VCaP (cell line): Measurements from ENCODE around the gene ZDHHC11.
"Not testable (repeated sequence)": the region's sequence is repeated elsewhere in the genome, so short reads cannot be mapped to it uniquely, and the experiment has no call there.

Source experiments
- H3K27ac ChIP-seq: fragments of 450-650 bp; 2 replicates; pipeline ENCODE4 v1.5.1; 2017
- TF ChIP-seq, protein P1 (sequence below): fragments of 450-650 bp; conservative IDR thresholded peaks from 2 replicates; pipeline ENCODE4 v1.5.1; 2017; ENCODE audit warnings: mild to moderate bottlenecking, moderate library complexity

ZDHHC11 gene

DNA sequence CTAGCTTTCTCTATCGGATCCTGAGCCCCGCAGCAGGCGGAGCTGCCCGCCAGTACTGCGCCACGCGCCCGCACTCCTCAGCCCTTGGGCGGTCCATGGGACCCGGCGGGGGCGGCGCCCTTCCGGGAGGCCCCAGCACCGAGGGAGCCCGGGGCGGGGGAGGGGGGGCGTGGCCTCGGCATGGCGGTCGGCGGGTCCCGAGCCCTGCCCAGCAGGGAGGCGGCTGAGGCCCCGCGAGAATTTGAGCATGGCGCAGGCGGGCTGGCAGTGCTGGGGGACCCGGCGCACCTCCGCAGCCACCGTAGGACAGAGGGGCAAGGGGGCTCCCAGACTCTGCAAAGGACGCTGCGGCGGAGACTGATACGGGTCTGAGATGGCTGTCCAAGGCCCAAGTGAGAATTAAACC lies 73.0 kb downstream of the ZDHHC11 start:
- no peak overlapping the region for H3K27ac ChIP-seq
- TF ChIP-seq, protein P1, sequence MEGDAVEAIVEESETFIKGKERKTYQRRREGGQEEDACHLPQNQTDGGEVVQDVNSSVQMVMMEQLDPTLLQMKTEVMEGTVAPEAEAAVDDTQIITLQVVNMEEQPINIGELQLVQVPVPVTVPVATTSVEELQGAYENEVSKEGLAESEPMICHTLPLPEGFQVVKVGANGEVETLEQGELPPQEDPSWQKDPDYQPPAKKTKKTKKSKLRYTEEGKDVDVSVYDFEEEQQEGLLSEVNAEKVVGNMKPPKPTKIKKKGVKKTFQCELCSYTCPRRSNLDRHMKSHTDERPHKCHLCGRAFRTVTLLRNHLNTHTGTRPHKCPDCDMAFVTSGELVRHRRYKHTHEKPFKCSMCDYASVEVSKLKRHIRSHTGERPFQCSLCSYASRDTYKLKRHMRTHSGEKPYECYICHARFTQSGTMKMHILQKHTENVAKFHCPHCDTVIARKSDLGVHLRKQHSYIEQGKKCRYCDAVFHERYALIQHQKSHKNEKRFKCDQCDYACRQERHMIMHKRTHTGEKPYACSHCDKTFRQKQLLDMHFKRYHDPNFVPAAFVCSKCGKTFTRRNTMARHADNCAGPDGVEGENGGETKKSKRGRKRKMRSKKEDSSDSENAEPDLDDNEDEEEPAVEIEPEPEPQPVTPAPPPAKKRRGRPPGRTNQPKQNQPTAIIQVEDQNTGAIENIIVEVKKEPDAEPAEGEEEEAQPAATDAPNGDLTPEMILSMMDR: no peak

DNA sequence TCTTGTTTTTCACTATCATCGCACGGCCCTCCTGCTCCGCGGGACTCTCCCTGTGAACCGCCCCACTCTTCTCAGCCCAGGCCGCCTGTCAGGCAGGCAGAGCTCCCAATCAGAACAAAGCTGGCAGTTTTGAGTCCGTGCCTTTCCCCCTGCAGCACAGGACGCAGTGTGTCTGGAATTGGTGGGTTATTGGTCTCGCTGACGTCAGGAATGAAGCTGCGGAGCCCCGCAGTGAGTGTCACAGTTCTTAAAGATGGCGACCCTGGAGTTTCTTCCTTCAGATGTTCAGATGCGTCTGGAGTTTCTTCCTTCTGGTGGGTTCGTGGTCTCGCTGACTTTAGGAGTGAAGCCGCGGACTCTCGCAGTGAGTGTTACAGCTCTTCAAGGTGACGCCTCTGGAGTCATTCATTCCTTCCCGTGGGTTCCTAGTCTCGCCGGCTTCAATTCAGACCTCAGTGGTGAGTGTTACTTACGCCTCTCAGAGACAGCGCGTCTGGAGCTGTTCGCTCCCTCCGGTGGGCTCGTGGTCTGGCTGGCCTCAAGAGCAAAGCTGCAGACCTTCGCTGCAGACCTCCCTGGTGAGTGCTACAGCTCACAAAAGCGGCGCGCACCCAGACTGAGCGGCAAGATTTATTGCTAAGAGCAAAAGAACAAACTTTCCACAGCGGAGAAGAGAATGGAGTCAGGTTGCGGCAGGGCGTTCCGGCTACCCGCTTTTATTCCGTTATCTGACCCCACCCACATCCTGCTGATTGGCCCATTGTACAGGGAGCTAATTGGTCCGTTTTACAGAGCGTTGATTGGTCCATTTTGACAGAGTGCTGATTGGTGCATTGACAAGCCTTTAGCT lies 73.7 kb downstream of the ZDHHC11 start:
- H3K27ac ChIP-seq: no peak overlapping the region
- TF ChIP-seq, protein P1: no peak

DNA sequence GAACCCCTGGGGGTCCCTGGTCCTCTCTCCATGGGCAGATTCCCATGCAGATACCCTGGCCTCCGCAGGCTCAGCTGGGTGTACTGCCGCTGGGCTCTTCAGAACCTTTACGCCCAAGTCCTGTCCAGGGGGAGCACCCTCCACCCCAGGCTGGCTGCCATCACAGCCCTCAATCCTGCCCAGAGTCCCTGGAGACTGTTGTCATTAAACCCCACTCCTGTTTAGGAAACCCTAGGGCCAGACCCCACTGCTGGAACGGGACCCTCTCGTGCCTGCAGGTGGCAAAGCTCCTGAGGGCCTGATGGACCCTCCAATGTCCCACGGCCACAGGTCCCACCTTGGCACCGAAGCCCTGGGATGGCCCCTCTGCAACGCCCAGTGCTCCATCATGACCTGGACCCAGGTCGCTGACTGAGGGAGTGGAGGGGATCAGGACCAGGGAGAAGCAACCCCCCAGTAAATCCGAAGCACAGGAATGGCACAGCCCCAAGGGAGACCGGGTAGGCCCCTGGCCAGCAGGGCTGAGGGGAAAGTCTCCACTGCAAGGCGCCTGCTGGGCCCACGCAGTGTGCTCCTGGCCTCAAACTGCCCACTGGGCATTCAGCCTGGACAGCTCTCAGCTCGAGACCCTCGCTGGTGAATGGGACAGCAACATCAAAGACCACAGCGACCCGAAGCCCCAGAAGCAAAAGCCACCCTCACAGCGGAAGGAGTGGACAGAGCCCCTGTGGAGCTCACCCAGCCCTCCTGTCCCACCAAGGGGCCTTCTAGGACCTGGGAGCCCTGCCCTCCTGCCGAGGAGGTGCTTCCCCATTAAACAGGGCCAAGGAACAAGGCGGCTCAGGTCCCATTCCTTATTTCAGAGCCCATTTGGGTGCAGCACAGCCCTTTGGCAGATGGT lies 74.6 kb downstream of the ZDHHC11 start:
- no peak overlapping the region for H3K27ac ChIP-seq
- TF ChIP-seq, protein P1: no peak

DNA sequence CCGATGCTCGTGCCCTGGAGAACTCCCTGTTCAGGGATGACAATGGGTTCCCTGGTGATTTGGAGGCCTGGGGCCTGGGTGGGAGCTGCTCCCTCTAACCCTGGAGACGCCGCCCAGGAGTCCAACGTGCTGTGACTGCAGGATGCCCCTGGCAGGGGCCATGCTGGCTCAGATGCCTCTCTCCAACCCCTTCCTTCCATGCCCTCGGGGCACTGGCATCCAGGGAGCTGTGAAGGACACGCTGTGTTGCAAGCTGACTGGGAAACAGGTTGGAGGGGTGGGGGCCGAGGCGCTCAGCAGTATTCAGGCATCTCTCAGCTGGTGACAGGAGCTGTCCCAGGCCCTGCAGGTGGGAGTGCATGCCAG lies 75.2 kb downstream of the ZDHHC11 start:
- H3K27ac ChIP-seq: not testable (repeated sequence)

DNA sequence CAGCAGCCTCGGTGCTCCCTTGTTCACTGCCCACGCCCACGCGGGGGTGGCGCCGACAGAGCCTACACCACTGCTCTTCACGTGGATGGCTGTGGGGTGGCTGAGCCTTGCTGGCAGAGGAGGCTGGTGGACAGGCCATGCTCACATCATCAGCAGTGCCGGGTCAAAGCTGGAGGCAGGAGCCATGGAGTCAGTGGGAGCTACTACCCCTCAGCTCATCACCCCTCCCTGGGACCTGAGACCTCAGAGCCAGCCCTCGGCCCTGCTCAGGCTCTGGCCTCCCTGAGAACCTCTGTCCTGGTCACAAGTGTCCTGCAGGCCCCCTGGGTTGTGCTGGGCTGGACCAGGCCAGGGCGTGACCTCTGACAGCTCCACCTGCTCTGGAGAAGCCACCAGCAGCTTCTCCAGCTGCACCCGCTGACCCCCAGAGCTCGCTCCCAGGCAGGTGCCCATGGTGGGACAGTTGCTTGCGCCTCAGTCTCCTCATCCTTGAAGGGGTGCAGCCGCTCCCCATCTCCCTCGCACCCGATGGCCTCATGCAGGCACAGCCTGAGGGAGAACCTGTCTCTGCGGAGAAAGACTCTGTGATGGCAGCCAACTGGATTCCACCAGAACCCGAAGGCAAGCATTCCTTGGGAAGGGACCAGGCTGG lies 75.8 kb downstream of the ZDHHC11 start:
- H3K27ac ChIP-seq: not testable (repeated sequence)

DNA sequence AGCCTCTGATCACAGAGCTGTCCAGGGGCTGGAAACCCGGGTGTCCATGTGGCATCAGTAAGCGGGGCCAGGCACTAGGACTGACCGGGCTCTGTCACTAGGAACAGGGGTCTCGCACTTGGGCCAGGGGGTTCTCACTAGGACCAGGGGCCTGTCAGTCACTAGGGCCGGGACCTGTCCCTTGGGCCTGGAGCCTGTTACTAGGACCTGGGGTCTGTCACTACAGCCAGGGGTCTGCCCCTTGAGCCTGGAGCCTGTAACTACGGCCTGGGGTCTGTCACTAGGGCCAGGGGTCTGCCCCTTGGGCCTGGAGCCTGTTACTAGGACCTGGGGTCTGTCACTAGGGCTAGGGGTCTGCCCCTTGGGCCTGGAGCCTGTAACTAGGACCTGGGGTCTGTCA lies 76.5 kb downstream of the ZDHHC11 start:
- H3K27ac ChIP-seq: not testable (repeated sequence)

DNA sequence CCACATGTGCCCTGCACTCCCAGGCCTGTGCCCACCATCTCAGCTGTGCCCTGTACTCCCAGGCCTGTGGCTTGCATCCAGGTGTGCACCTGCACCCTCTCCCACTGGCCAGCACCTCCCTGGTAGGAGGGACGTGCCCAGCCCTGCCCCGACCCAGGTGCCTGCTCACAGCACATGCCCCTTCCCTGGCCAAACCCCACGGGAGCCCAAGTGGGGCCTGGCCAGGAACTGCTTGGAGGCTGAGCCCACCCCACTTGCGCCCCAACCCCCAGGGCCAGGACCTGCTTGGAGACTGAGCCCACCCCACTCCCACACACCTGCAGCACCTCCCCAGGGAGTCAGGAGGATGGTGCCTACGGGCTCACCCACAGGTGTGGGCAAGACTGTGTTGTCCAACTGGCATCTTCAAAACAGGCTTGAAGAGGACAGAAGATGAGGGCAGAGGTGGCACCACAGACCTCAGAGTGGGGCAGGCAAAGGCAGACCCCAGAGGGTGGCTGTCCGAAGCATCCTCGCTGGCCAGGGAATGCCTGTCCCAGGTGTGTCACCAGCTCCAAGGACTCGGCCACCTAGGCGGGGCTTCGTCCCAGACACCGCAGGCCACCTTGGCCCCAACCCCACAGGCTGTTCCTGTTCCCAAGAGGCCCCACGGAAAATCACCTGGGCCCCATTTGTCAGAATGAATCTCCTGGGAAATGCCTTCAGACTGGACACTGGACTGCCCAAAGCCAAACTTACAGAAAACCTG lies 77.1 kb downstream of the ZDHHC11 start:
- TF ChIP-seq, protein P1: no peak
- H3K27ac ChIP-seq: no peak overlapping the region

DNA sequence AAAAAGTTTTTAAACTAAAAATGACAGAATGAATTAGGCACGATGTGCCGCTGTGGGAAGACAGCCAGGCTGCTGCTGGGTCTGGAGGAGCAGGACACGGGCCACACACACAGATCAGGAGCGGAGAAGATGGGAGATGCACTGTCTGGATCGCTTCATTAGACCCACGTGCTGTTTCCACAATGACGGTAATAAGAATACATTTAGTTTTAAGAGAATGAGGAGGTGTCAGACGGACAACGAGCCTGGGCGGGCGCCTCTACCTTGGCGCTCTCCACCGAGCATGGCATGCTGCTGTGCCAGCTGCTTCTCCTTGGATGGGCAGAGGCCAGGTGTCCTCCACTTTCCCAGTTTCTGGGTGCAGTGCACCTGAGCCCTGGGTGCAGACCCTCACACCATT lies 77.9 kb downstream of the ZDHHC11 start:
- H3K27ac ChIP-seq: not testable (repeated sequence)

DNA sequence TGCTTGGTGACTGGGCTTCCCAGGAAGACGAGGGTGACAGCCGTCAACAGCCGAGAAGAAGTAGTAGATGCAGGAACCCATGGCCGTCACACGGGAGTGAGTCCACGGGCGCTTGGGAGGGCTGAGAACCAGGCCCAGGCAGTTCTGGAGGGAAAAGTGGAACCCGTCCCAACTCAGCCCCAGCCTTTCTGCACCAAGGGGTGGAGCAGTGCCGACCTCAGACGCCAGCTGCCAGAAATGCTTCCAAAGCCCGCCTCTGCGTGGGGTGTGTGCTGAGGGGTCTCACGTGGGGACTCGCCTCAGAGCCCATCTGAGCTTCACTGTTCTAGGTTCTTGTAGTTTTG lies 78.3 kb downstream of the ZDHHC11 start:
- not testable (repeated sequence) for H3K27ac ChIP-seq

DNA sequence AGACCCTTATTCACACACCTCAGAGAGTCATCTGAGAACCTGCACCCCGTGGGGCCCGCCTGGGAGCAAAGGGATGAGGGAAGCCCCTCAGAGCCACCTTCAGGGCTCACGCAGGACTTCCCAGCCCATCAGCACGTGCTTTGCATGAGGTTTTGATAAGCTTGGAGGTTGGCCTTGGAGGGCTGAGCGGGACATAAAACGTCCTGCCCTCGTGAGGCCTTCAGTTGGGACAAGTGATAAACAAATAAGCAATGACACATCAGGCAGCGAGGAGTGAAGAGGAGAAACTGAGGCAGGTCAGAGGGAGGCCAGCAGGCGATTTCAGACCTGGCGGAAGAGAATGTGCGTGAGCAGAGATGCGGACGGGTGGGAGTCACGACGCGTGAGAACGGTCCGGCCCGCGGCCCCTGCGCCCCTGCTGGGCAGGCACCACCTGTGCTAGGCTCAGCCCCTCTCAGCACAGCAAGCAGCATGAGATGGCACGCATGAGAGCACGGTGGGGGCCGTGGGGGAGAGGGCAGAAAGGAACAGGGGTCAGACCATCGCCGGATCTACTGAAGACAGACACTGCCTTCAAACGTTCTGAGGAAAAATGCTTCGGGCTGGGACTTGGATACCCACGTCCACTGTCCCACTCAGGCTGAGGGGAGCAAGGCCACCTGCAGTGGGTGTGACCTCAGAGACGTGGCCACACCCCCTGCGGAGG lies 78.8 kb downstream of the ZDHHC11 start:
- not testable (repeated sequence) for H3K27ac ChIP-seq

DNA sequence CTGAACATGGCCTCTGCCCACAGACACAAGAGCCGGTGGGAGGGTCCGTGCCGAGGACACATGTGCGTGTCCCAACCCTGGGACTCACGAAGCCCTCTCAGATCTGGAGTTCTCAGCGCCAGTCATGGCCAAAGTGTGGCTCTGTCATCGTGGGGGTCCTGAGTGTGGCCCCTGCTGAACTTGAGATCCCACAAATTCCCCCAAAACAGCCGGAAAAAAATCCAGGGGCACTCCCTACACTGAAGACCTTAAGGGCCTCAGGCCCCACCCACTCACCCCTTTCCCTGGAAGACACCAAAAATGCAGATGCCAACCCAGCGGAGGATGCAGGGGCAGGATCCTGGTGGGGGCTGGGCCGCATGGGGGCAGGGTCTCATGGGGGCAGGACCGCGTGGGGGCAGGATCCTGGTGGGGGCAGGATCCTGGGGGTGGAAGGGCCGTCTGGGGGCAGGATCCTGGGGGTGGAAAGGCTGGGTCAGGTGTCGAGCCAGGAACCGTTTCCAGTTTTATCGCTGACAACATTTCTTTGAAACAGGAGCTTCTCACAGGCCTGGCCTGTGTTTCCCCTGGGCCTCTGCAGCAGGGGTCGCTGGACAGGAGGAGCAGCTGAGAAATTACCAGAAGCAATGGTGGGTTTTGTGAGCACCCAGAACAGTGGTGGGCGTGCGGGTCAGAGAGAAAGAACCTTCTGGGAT lies 79.6 kb downstream of the ZDHHC11 start:
- H3K27ac ChIP-seq: not testable (repeated sequence)

DNA sequence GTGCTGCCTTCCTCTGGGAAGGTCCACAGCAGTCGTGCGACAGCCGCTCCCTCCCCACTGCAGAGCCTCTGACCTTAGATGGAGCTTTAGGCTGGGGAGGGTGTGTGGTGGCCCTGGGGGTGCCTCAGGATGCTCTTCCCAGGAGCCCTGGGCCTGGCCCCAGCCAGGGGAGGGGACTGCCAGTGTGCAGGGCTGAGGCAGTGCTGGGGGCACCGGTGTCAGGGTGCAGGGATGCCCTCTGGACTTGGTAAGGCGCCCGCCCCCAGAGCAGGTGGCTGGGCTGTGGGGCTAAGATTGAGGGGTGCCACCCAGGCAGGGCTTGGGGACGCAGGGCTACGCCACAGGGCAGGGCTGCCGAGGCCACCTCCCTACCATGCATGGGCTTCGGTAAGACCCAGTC lies 80.2 kb downstream of the ZDHHC11 start:
- H3K27ac ChIP-seq: not testable (repeated sequence)

DNA sequence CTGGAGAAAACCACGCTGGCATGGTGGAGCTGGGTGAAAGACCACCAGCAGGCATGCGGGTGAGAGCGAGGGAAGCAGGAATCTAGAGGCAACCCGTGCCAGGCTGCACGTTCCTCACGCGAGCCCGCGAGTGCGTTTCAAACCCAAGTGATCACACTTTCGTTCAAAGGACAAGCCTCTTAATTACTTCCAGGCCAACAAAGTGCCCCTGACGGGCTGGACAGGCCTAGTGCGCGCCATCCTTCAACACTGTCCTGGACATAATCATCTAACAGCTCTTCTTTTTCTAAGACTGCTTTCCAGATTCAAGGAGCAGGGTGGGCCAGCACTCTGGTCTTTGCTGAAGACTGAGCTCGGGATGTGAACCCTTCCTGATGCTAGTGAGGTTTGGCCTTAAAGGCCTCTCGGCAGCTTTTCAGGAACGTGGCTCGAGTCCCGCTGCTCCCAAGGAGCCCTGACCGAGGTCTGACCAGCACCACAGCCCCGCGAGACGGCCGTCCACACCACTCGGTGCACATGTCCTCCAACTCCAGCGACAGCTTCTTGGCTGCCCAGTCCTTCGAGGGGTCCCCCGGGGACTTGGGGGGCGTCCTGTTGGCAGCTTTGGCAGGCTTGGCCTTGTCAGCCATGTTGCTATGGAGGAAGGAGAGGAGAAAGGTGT lies 81.2 kb downstream of the ZDHHC11 start:
- H3K27ac ChIP-seq: not testable (repeated sequence)
